CD4-positive, alpha-beta T cell treated with Interleukin-2 at 100 ng/mL for 4 hours (primary cell): ENCODE measurements around the gene KCNF1.
"Not testable (repeated sequence)": the region's sequence is repeated elsewhere in the genome, so short reads cannot be mapped to it uniquely, and the experiment has no call there.

Experiments used
- DNase-seq: peaks from one replicate; pipeline ENCODE4 v3.0.0-alpha.2; 2020; ENCODE audit warnings: low spot score

Gene KCNF1

GRCh38 chr2:10944799-10945198, 33.1 kb downstream of the KCNF1 start:
- no peak for DNase-seq

- no peak for DNase-seq
Measured at GRCh38 chr2:10946394-10946793, 34.7 kb downstream of the KCNF1 start.

DNA sequence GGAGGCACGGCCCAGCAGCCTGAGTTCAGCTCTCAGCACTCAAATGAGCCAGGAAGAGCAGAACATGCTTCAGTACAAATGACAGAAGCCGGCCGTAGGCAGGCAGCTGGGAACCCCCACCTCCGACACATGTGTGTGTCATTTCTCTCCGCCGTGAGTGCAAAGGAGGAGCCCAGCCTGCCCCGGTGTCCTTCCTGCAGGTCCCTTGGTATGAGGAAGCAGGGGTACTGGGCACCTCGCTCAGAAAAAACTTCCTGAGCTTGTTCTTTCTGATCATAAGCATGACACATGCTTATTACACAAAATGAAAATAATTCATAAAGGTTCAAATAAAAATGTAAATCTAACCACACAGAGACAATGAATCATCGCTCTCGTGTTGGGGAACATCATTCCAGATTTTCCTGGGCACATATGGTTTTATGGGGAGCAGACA, 35.3 kb downstream of the KCNF1 start:
- DNase-seq: no peak

- no peak for DNase-seq
Measured at GRCh38 chr2:10947446-10948187, 35.9 kb downstream of the KCNF1 start.

DNA sequence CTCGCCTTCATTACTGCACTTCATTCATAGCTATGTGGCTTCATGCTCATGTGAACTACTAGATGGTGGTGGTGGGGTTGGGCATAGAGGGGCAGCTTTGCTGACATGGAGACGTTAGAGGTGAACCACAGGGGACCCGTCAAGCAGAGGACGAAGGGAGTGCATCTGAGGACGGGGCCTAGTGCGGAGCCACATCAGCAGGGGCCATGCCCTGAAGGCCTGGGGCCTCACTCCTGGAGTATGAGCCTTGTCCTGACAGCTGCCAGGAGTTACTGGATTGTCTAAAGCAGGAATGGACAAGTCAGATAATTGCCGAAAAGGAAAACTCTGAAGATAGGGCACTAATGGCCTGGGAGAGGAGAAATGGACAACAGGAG, 36.4 kb downstream of the KCNF1 start:
- DNase-seq: no peak

DNA sequence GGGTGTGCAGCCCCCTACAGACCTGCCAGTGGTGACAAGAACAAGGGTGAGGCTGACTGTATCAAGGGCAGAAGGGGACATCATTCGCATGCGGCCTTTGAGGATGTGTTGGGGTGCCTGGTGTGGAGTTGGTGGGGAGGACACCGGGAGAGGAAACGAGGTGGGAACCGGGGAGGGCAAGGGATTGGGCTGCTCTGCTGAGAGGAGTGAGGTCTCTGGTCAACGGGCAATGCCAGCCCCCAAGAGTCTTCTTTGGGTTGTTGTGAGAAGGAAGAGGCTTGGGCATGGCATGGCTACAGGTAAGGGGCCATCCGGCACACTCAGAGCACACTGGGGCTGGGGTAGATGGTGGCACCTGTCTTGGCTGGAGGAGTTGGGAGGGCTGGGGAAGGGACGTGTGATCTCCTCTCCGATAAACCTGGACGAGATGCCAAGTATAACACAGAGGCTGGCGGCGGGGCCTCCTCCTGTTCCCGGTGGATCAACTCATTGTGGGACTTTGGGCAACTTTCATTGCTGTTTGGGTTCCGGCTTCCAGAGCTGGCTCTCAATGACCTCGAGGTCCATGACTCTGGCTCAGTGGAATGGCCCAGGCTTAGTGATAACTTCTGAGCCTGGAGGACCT, 37.0 kb downstream of the KCNF1 start:
- no peak for DNase-seq

GRCh38 chr2:10949835-10950234, 38.1 kb downstream of the KCNF1 start:
- DNase-seq: no peak

- no peak for DNase-seq
Measured at GRCh38 chr2:10951558-10952414, 40.1 kb downstream of the KCNF1 start.

DNA sequence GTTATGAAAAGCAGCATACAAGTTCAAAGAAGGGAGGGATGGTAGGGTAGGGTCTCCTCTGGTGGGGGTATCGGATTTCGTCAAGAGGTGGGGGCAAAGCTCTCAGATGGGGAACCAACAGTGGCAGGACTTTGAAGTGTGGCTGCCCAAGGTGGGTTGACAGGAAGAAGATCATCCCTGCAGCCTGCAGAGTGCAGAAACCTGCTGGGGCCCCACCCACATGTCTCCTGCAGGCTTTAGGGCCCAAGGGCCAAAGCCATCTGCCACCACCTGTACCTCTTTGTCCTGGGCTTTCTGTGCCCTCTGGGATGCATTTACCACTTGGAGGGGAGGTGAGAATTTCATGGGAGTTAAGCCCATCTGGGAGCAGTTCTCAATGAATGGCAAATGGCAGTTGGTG, 42.7 kb downstream of the KCNF1 start:
- no peak for DNase-seq

GRCh38 chr2:10954856-10955818, 43.4 kb downstream of the KCNF1 start:
- no peak for DNase-seq

DNA sequence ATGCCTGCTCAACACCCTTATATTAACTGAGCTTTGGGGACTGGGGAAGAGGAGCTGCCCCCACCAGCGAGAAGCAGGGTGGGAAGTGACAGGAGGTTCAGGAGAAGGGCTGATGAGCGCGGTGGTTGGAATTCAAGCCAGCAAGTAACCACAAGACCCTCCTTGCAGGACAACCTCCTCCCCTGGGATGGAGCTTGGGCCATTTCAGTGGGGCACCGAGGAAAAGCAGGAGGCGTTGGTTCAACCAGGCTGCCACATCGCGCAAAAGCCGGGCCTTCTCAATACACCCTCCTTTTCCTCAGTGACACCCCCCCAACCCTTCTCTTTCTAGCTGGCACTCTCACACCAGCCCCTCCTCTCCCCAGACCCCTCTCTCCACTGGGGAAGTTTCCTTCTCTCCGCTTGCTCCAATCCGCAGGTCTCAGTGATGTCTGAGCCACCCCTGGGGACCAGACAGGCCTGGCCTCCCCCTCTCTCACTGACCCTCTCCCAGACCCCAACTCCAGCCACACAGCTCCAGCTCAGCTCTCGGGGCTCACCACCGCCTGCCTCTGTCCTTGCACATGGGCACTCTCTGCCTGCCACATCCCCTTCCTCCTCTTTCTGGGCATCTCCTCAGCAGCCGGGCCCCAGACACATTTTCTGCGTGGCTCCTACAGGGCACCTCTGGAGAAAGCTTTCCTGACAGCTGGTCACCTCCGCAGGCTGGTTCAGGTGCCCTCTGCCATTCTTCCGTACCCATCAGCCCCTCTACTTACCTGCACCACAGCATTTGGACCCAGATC, 44.5 kb downstream of the KCNF1 start:
- no peak for DNase-seq

DNA sequence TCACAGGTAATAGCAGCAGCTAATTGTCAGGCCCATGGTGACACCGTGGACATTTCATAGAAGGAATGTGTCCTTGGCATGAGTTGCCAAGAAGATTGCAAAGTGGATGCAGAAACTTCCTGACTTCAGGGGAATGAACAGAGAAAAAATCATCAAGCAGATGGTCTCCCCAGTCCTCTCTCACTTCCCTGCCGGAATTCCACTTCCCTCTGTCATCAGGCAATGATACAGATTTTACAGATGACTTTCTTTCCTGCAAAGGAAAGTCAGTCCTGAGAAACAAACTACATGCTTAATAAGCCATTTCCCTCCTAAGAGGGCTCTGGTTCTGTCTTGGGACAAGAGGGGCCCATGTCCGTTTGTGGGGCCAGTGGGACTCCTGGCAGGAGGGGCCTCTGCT, 45.7 kb downstream of the KCNF1 start:
- DNase-seq: no peak

DNA sequence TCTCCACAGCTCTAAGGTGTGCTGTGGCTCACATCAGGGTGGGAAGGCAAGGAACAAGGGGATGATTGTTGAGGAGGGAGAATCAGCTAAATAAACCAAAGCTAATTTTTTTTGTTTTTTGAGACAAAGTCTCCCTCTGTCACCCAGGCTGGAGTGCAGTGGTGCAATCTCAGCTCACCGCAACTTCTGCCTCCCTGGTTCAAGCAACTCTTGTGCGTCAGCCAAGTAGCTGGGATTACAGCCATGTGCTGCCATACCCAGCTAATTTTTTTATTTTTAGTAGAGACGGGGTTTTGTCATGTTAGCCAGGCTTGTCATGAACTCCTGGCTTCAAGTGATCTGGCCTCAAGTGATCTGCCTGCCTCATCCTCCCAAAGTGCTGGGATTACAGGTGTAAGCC, 46.7 kb downstream of the KCNF1 start:
- not testable (repeated sequence) for DNase-seq

- DNase-seq: no peak
Measured at GRCh38 chr2:10960606-10961489, 49.1 kb downstream of the KCNF1 start.

DNA sequence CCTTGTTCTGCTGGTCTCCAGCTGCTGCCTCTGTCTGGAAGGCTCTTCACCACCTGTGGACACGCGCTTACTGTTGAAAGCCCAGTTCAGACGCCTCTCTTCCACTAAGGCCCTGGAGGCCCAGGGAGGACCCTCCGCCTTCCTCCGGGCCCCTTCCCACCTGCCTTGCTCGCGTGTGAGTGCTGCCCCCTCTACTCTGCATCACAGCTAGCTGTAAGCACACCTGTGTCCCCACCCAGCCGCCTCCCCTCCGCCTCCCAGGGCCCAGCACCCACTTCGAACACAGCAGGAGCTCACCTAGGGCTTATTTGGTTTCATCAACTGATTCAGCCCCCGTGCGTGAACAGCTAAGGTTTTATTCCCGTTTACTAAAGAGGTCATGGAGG, 49.7 kb downstream of the KCNF1 start:
- no peak for DNase-seq

DNA sequence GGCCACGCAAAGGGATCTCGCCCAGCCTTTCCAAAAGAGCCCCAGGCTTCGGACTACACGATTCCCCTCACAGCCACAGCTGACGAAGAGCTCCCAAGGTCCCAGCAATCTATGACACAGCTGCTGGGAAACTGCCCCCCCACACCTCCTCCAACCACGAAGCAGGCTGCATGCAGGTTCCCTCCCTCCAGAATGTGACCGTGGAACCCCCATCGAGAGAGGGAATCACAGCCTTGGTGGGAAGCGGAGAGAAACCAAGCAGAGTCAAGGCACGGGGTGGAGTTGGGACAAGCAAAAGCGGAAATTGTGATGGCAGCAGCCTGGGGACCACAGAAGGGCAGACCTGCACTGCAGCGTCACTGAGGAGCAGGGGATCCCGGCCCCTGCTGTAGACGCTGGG, 50.3 kb downstream of the KCNF1 start:
- DNase-seq: no peak

DNA sequence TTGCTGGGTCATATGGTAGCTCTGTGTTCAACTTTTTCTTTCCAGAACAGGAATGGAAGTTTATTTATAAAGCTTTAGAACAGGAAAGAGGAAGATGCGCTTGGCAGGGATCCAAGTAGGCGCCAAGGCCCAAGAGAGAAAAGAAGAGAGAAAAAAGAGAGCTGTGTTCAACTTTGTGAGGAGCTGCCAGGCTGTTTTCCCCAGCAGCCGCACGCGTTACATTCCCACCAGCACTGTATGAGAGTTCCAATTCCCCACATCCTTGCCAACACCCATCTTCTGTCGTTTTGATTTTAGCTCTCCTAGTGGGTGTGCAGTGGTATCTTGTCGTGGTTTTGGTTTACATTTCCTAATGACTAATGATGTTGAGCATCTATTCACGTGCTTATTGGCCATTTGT, 51.4 kb downstream of the KCNF1 start:
- no peak for DNase-seq
